K562 treated with DMSO at 1 percent for 24 hours (cell line): ENCODE data around the gene SELL. TPM values are rescaled to one million over a fixed set of nuclear protein-coding genes. Genes with fewer than 3 reads are reported as not detected.

Source experiments
- total RNA-seq: library from RNA; unstranded; fragments of 300-600 nt; gene quantifications from 2 replicates; pipeline ENCODE4 v1.2.3, GENCODE V29; 2022; ENCODE audit warnings: low read depth; ENCODE audit not compliant: insufficient read depth

SELL gene
- not detected in 2 replicates for total RNA-seq

GRCh38 chr1:169711469-169712308 is at the start of gene SELL:
SELL (minus strand) TSS chr1:169711620; CDS start chr1:169711498, 122 bp downstream.

GRCh38 chr1:169733924-169734323 is 22.5 kb upstream of the SELL start, which contains the start of gene SELE:
SELE (minus strand) TSS chr1:169734079; CDS start chr1:169733612, 467 bp downstream.

Other genes starting within 250 kb of the SELL start
- 7.5 and 8.4 TPM in 2 replicates for gene SLC19A2, start 225.7 kb downstream of the SELL start, total RNA-seq
- not detected in 2 replicates for gene F5, start 125.1 kb downstream of the SELL start, total RNA-seq
- not detected in 2 replicates for gene SELP, start 81.5 kb downstream of the SELL start, total RNA-seq
- gene SELE, start 22.5 kb upstream of the SELL start, total RNA-seq = not detected in 2 replicates
- gene METTL18, start 83.3 kb upstream of the SELL start, total RNA-seq = 4.5 and 7.0 TPM in 2 replicates
- 2.3 and 4.3 TPM in 2 replicates for gene SCYL3, start 182.3 kb upstream of the SELL start, total RNA-seq